GM12878 (cell line): ENCODE measurements around the gene ZSCAN22. TPM values are rescaled to one million over a fixed set of nuclear protein-coding genes. Genes with fewer than 3 reads are reported as not detected.

Experiments used
- ATAC-seq: fragments of 200-7000 bp; cut with Tn5 transposase; 3 replicates; pipeline ENCODE4 v1.9.1; 2020; ENCODE audit warnings: mild to moderate bottlenecking, moderate library complexity
- BruUV-seq: library from RNA; stranded (reverse); fragments of 400-500 nt; replicated peaks from 2 replicates; lab custom pipeline; 2021; lab: Mats Ljungman, UMichigan
- CTCF ChIA-PET: fragments of 300-600 bp; sonication (Branson Sonifier 250); formaldehyde crosslinking; extraction: SDS; loops from one replicate; lab custom pipeline; 2021; ENCODE audit warnings: inconsistent platforms; lab: Yijun Ruan, JAX
- POLR2A ChIA-PET: fragments of 350-600 bp; formaldehyde crosslinking; extraction: SDS; loops from one replicate; lab custom pipeline; 2021; ENCODE audit warnings: inconsistent platforms; lab: Charles Lee
- RAD21 ChIA-PET: fragments of 300-600 bp; sonication (Branson Sonifier 250); formaldehyde crosslinking; loops from one replicate; lab custom pipeline; 2023; ENCODE audit warnings: antibody characterized with exemption; ENCODE audit not compliant: unreplicated experiment; lab: Charles Lee
- SMC1A ChIA-PET: fragments of 300-600 bp; sonication (Branson Sonifier 250); formaldehyde crosslinking; loops from one replicate; lab custom pipeline; 2023; ENCODE audit not compliant: unreplicated experiment, uncharacterized antibody; lab: Charles Lee
- DNase-seq: peaks from one replicate; pipeline ENCODE4 v3.0.0-alpha.2; 2011; ENCODE audit warnings: low read depth, low spot score
- FAIRE-seq: peaks from 3 replicates; lab custom pipeline; 2011; peaks lifted over from hg19 to GRCh38; lab: Jason Lieb, UNC
- H2AFZ ChIP-seq: 2 replicates; pipeline ENCODE4 v1.6.0; 2011; ENCODE audit warnings: low read depth, low read length, control low read depth; ENCODE audit not compliant: control insufficient read depth
- H3K27ac ChIP-seq: 2 replicates; pipeline ENCODE4 v1.5.1; 2011; ENCODE audit warnings: control low read depth; ENCODE audit not compliant: control insufficient read depth, insufficient read depth
- H3K27me3 ChIP-seq, 2 experiments: replicated peaks in 1 of 2; 2 replicates each; pipeline versions ENCODE4 v1.6.0 to v1.6.1; 2011; ENCODE audit warnings: low read length in 1 of 2; ENCODE audit not compliant: control insufficient read depth in 2 of 2, insufficient read depth in 2 of 2
- H3K36me3 ChIP-seq, 2 experiments: 2 replicates each; pipeline ENCODE4 v1.5.1; 2011; ENCODE audit warnings: low read length in 1 of 2; ENCODE audit not compliant: control insufficient read depth in 2 of 2, insufficient read depth in 2 of 2
- H3K4me1 ChIP-seq: 2 replicates; pipeline ENCODE4 v1.6.1; 2011; ENCODE audit warnings: mild to moderate bottlenecking, low read length, moderate library complexity, mixed read lengths; ENCODE audit not compliant: control insufficient read depth, insufficient read depth
- H3K4me2 ChIP-seq: 2 replicates; pipeline ENCODE4 v1.6.0; 2011; ENCODE audit warnings: control low read depth; ENCODE audit not compliant: control insufficient read depth, insufficient read depth
- H3K4me3 ChIP-seq: fragments of 200-600 bp; sonication (generic); 2 replicates; pipeline ENCODE4 v1.5.1; 2016
- H3K79me2 ChIP-seq: 2 replicates; pipeline ENCODE4 v1.6.0; 2011; ENCODE audit warnings: low read length; ENCODE audit not compliant: control insufficient read depth, insufficient read depth
- H3K9ac ChIP-seq: 2 replicates; pipeline ENCODE4 v1.8.0; 2011; ENCODE audit warnings: low read length, control low read depth, mixed read lengths; ENCODE audit not compliant: control insufficient read depth, insufficient read depth
- H3K9me3 ChIP-seq: replicated peaks from 3 replicates; pipeline ENCODE4 v1.5.1; 2011; ENCODE audit warnings: mild to moderate bottlenecking, low read length; ENCODE audit not compliant: control insufficient read depth, insufficient read depth
- H4K20me1 ChIP-seq: 2 replicates; pipeline ENCODE4 v1.6.0; 2011; ENCODE audit not compliant: control insufficient read depth, insufficient read depth
- BHLHE40 ChIP-seq, 2 experiments: fragments of 450-650 bp in 1 of 2; IDR thresholded peaks; 2 replicates each; pipeline ENCODE4 v1.6.1; 2011 to 2017; ENCODE audit warnings: low read depth in 2 of 2, borderline replicate concordance in 1 of 2, improper control_type of control experiment in 1 of 2, low read length in 1 of 2, mild to moderate bottlenecking in 1 of 2
- IKZF1 ChIP-seq: fragments of 450-650 bp; conservative IDR thresholded peaks from 2 replicates; pipeline ENCODE4 v1.6.1; 2017; ENCODE audit warnings: antibody characterized with exemption, mild to moderate bottlenecking
- MEF2B ChIP-seq: fragments of 450-650 bp; IDR thresholded peaks from 2 replicates; pipeline ENCODE4 v1.6.1; 2018; ENCODE audit warnings: mild to moderate bottlenecking, moderate library complexity; ENCODE audit not compliant: partially characterized antibody, poor library complexity, severe bottlenecking
- SIX5 ChIP-seq: IDR thresholded peaks from 2 replicates; pipeline ENCODE4 v1.6.1; 2011; ENCODE audit warnings: mild to moderate bottlenecking, low read depth, low read length, moderate library complexity; ENCODE audit not compliant: severe bottlenecking
- ZNF274 ChIP-seq: IDR thresholded peaks from one replicate; pipeline ENCODE4 v1.8.0; 2011; ENCODE audit not compliant: insufficient read length, insufficient read depth
- WGBS: methylation state at CpG from one replicate; pipeline ENCODE4 v1.1.6; 2016; ENCODE audit warnings: low lambda C conversion rate; ENCODE audit not compliant: insufficient replicate concordance, insufficient coverage; ENCODE audit errors: missing lambda C conversion rate; 5-methylcytosine and 5-hydroxymethylcytosine counted together
- in situ Hi-C: fragments of 300-500 bp; cut with MboI; formaldehyde crosslinking; loops from 9 replicates; pipeline ENCODE4 v1.14.3; 2018; ENCODE audit warnings: mixed read lengths
- intact Hi-C: fragments of 100-400 bp; cut with micrococcal nuclease; formaldehyde crosslinking; loops from one replicate; pipeline ENCODE4 v1.14.2; 2022; ENCODE audit not compliant: unreplicated experiment
- polyA plus RNA-seq, 11 experiments: library from polyadenylated mRNA; depleted of rRNA in 4 of 11; unstranded in 6 of 11; stranded (reverse) in 5 of 11; fragments of >200 nt; fragmentation: Nextera tagmentation in 4 of 11; fragmentation: Illumina TruSeq in 1 of 11; extraction: Ambion mirVana in 4 of 11; extraction: Trizol in 1 of 11; gene quantifications; 1 replicate in 1 of 11; 2 replicates in 10 of 11; pipeline versions ENCODE4 v1.2.1 to v1.2.3, GENCODE V29; 2011 to 2016; ENCODE audit warnings: inconsistent platforms in 2 of 11, missing spikeins in 2 of 11, low read depth in 1 of 11
- total RNA-seq, 4 experiments: library from RNA; depleted of rRNA in 3 of 4; stranded (reverse); fragments of >200 nt in 3 of 4; fragmentation: Illumina TruSeq in 1 of 4; extraction: Trizol in 1 of 4; gene quantifications; 2 replicates each; pipeline versions ENCODE4 v1.2.1 to v1.2.3, GENCODE V29; 2013 to 2021

The ZSCAN22 gene
- total and polyA plus RNA-seq, 10 of the 15 experiments (the other 5 are each of a cell fraction or from before 2014, with no cell fraction given) = 0.49 to 3.9 (median 2.6) TPM

GRCh38 chr19:58350001-58350861 is 23.4 kb downstream of the ZSCAN22 start:
- intact Hi-C loops (no loop called here), in situ Hi-C loops (no loop called here)
- Histone ChIP-seq H3K4me3 (no peak overlapping the region), H3K27me3 (no peaks in the 10 kb centered on the region), H3K79me2 (no peaks in the 10 kb centered on the region; the same call in 1 of the 2 replicates), H4K20me1 (no peaks in the 10 kb centered on the region), H2AFZ (no peak overlapping the region), H3K4me2 (peak overlapping the region; percentile 13; the same call in 1 of the 2 replicates), H3K4me1 (0 out of 2 replicates have a peak, but pooled peaks cover 3% of the 10 kb centered on the region), H3K9me3 (no peaks in the 10 kb centered on the region), H3K27ac (no peak overlapping the region), H3K9ac (no peak overlapping the region; the same call in 1 of the 2 replicates), H3K36me3 (no peaks in the 10 kb centered on the region)
- 78% methylated on average over 64 of the region's 84 CpGs for WGBS
- ATAC-seq = no peak
- no TSS peak for BruUV-seq
- ChIA-PET POLR2A (interaction anchor here (1.6 kb wide), 1 partner anchor 13 kb away, joined by 9 read pairs; the partner anchor contains the start of gene ZNF497), SMC1A (no interaction called here), CTCF (no interaction called here), RAD21 (interaction anchor here (3.6 kb wide), 1 partner anchor 12 kb away, joined by 18 read pairs; the partner anchor contains the start of gene ZNF497)
- no peak for DNase-seq
- no peak for TF ChIP-seq SIX5
- TF ChIP-seq ZNF274 = no peak
- TF ChIP-seq MEF2B = no peak
- peak in 1 of 2 experiments; percentile 29; a peak in 1 of 4 replicates for TF ChIP-seq BHLHE40 (IDR thresholded peaks at IDR 0.05; ENCODE audit: borderline replicate concordance in 1 of 2, low read depth in 2 of 2, low read length in 1 of 2)
- peak; percentile 12; the same call in 1 of the 2 replicates for TF ChIP-seq IKZF1
- no peak for FAIRE-seq
